Smooth muscle cell (in vitro differentiated cells): ENCODE data around the gene LYZL4. TPM values are rescaled to one million over a fixed set of nuclear protein-coding genes. Genes with fewer than 3 reads are reported as not detected.

Source experiments
- DNase-seq: peaks from one replicate; lab custom pipeline; 2025; ENCODE audit not compliant: unreplicated experiment; lab: John Stamatoyannopoulos, UW
- H2AFZ ChIP-seq: fragments of 200-600 bp; sonication (generic); 2 replicates; pipeline ENCODE4 v1.6.0; 2016; ENCODE audit warnings: antibody characterized with exemption, low read depth, mild to moderate bottlenecking
- H3F3A ChIP-seq: fragments of 200-600 bp; sonication (generic); 2 replicates; pipeline ENCODE4 v1.6.0; 2017; ENCODE audit warnings: antibody characterized with exemption, low read depth
- H3K27ac ChIP-seq: fragments of 200-600 bp; sonication (generic); 2 replicates; pipeline ENCODE4 v1.5.1; 2016; ENCODE audit warnings: low read depth, mild to moderate bottlenecking
- H3K27me3 ChIP-seq: fragments of 200-600 bp; sonication (generic); 2 replicates; pipeline ENCODE4 v1.6.1; 2016; ENCODE audit warnings: low read depth, mild to moderate bottlenecking
- H3K36me3 ChIP-seq: fragments of 200-600 bp; sonication (generic); 2 replicates; pipeline ENCODE4 v1.5.1; 2016; ENCODE audit warnings: low read depth
- H3K4me1 ChIP-seq: fragments of 200-600 bp; sonication (generic); 2 replicates; pipeline ENCODE4 v1.5.1; 2016; ENCODE audit warnings: low read depth
- H3K4me2 ChIP-seq: fragments of 200-600 bp; sonication (generic); 2 replicates; pipeline ENCODE4 v1.6.0; 2016; ENCODE audit warnings: mild to moderate bottlenecking
- H3K4me3 ChIP-seq: fragments of 200-600 bp; sonication (generic); 2 replicates; pipeline ENCODE4 v1.5.1; 2016; ENCODE audit warnings: mild to moderate bottlenecking
- H3K79me2 ChIP-seq: fragments of 200-600 bp; sonication (generic); 2 replicates; pipeline ENCODE4 v1.6.0; 2016; ENCODE audit warnings: low read depth, mild to moderate bottlenecking
- H3K9ac ChIP-seq: fragments of 200-600 bp; sonication (generic); 2 replicates; pipeline ENCODE4 v1.6.0; 2016; ENCODE audit warnings: low read depth
- H3K9me3 ChIP-seq: fragments of 200-600 bp; sonication (generic); replicated peaks from 2 replicates; pipeline ENCODE4 v1.5.1; 2016; ENCODE audit warnings: low read depth
- H4K20me1 ChIP-seq: fragments of 200-600 bp; sonication (generic); 2 replicates; pipeline ENCODE4 v1.6.0; 2016; ENCODE audit warnings: low read depth
- CTCF ChIP-seq: fragments of 200-600 bp; sonication (generic); IDR thresholded peaks from 2 replicates; pipeline ENCODE4 v1.5.1; 2017; ENCODE audit warnings: borderline replicate concordance, mild to moderate bottlenecking, antibody characterized with exemption; ENCODE audit not compliant: insufficient read depth, poor library complexity, severe bottlenecking
- WGBS: methylation state at CpG from one replicate; pipeline ENCODE4 v1.1.7; 2016; ENCODE audit warnings: low lambda C conversion rate; 5-methylcytosine and 5-hydroxymethylcytosine counted together
- polyA plus RNA-seq: library from polyadenylated mRNA; unstranded; fragments of >200 nt; fragmentation: Nextera tagmentation; extraction: Ambion mirVana; gene quantifications from 2 replicates; pipeline ENCODE4 v1.2.1, GENCODE V29; 2016
- total RNA-seq: library from RNA; depleted of rRNA; stranded (reverse); fragments of >200 nt; gene quantifications from 2 replicates; pipeline ENCODE4 v1.2.3, GENCODE V29; 2014

LYZL4 gene
- total and polyA plus RNA-seq, 2 experiments from 2014 or later = not detected

GRCh38 chr3:42371776-42372175, 38.6 kb downstream of the LYZL4 start:
- no peaks in the 10 kb centered on the region for H3K9me3 ChIP-seq
- 88% methylated on average over 3 of the region's 3 CpGs for WGBS
- no peak for DNase-seq
- peaks cover 8% of the 10 kb centered on the region for H3K4me1 ChIP-seq
- H3K27ac ChIP-seq = no peak overlapping the region
- H3F3A ChIP-seq = no peaks in the 10 kb centered on the region
- no peak for TF ChIP-seq CTCF
- H3K4me2 ChIP-seq = no peak overlapping the region
- no peaks in the 10 kb centered on the region for H3K27me3 ChIP-seq
- H3K4me3 ChIP-seq = no peak overlapping the region
- no peak overlapping the region for H2AFZ ChIP-seq
- H3K9ac ChIP-seq = no peak overlapping the region
- H3K36me3 ChIP-seq = no peaks in the 10 kb centered on the region
- H3K79me2 ChIP-seq = no peaks in the 10 kb centered on the region
- no peaks in the 10 kb centered on the region for H4K20me1 ChIP-seq

GRCh38 chr3:42369832-42370231, 40.6 kb downstream of the LYZL4 start:
- Histone ChIP-seq H3K9ac (no peak overlapping the region), H3F3A (no peaks in the 10 kb centered on the region), H3K27ac (no peak overlapping the region), H3K9me3 (no peaks in the 10 kb centered on the region), H2AFZ (no peak overlapping the region), H4K20me1 (no peaks in the 10 kb centered on the region), H3K27me3 (no peaks in the 10 kb centered on the region), H3K4me3 (no peak overlapping the region), H3K79me2 (no peaks in the 10 kb centered on the region), H3K4me2 (no peak overlapping the region), H3K4me1 (peaks cover 8% of the 10 kb centered on the region), H3K36me3 (no peaks in the 10 kb centered on the region)
- no peak for TF ChIP-seq CTCF
- DNase-seq = no peak
- WGBS = 63% methylated on average over 4 of the region's 4 CpGs

- Histone ChIP-seq H3K4me3 (no peak overlapping the region), H3K9me3 (no peaks in the 10 kb centered on the region), H3K36me3 (no peaks in the 10 kb centered on the region), H3K9ac (no peak overlapping the region), H3K79me2 (no peaks in the 10 kb centered on the region), H2AFZ (no peak overlapping the region), H3K27ac (no peak overlapping the region), H3F3A (no peaks in the 10 kb centered on the region), H3K4me1 (peaks cover 8% of the 10 kb centered on the region), H3K4me2 (no peak overlapping the region), H4K20me1 (no peaks in the 10 kb centered on the region), H3K27me3 (no peaks in the 10 kb centered on the region)
- WGBS = 81% methylated on average over 4 of the region's 4 CpGs
- TF ChIP-seq CTCF = no peak
- DNase-seq = no peak
Observed at GRCh38 chr3:42369304-42369703, 41.1 kb downstream of the LYZL4 start.

GRCh38 chr3:42368861-42369260, 41.5 kb downstream of the LYZL4 start:
- H3K27ac ChIP-seq = no peak overlapping the region
- no peak for DNase-seq

More at GRCh38 chr3:42368861-42369260, 41.5 kb downstream of the LYZL4 start:
- Histone ChIP-seq H3K27me3 (no peaks in the 10 kb centered on the region), H2AFZ (no peak overlapping the region), H3K4me2 (no peak overlapping the region), H3F3A (no peaks in the 10 kb centered on the region), H3K4me3 (no peak overlapping the region), H3K9me3 (no peaks in the 10 kb centered on the region), H3K9ac (no peak overlapping the region), H3K79me2 (no peaks in the 10 kb centered on the region), H3K36me3 (no peaks in the 10 kb centered on the region), H4K20me1 (no peaks in the 10 kb centered on the region), H3K4me1 (peaks cover 8% of the 10 kb centered on the region)
- WGBS = 63% methylated on average over 1 of the region's 1 CpG
- TF ChIP-seq CTCF = no peak
